LNCaP clone FGC (cell line): ENCODE data around the gene UNC93B1.

Source experiments
- DNase-seq: peaks from one replicate; pipeline ENCODE4 v3.0.0-alpha.2; 2011; ENCODE audit warnings: low read depth
- H3K4me3 ChIP-seq: 2 replicates; pipeline ENCODE4 v1.5.1; 2011; ENCODE audit warnings: mild to moderate bottlenecking, low read depth, low read length, control low read depth
- TF ChIP-seq, protein P1 (sequence below): IDR thresholded peaks from 2 replicates; pipeline ENCODE4 v1.5.1; 2012; ENCODE audit warnings: mild to moderate bottlenecking; ENCODE audit not compliant: control insufficient read depth, insufficient read depth; ENCODE audit errors: extremely low read depth

UNC93B1 gene

DNA sequence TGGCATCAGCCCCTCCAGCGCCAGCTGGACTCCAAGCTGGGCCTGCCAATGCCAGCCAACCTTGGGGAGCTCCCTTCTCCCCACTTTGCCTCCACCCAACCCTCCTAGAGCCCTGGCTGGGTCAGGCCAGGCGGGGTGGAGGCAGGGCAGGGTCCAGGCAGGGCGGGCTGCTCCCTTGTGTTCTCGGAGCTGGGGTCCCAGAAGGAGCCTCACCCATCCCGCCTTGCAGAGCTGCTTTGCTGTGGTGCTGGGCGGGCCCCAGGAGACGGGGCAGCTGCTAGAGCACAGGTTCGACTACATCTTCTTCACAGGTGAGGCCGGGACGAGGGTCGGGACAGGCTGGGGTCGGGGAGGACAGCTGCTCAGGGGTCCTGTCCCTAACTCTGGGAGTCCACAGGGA is 15.6 kb upstream of the UNC93B1 start:
- TF ChIP-seq, protein P1, sequence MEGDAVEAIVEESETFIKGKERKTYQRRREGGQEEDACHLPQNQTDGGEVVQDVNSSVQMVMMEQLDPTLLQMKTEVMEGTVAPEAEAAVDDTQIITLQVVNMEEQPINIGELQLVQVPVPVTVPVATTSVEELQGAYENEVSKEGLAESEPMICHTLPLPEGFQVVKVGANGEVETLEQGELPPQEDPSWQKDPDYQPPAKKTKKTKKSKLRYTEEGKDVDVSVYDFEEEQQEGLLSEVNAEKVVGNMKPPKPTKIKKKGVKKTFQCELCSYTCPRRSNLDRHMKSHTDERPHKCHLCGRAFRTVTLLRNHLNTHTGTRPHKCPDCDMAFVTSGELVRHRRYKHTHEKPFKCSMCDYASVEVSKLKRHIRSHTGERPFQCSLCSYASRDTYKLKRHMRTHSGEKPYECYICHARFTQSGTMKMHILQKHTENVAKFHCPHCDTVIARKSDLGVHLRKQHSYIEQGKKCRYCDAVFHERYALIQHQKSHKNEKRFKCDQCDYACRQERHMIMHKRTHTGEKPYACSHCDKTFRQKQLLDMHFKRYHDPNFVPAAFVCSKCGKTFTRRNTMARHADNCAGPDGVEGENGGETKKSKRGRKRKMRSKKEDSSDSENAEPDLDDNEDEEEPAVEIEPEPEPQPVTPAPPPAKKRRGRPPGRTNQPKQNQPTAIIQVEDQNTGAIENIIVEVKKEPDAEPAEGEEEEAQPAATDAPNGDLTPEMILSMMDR, result no peak
- H3K4me3 ChIP-seq, result no peak overlapping the region
- no peak for DNase-seq

DNA sequence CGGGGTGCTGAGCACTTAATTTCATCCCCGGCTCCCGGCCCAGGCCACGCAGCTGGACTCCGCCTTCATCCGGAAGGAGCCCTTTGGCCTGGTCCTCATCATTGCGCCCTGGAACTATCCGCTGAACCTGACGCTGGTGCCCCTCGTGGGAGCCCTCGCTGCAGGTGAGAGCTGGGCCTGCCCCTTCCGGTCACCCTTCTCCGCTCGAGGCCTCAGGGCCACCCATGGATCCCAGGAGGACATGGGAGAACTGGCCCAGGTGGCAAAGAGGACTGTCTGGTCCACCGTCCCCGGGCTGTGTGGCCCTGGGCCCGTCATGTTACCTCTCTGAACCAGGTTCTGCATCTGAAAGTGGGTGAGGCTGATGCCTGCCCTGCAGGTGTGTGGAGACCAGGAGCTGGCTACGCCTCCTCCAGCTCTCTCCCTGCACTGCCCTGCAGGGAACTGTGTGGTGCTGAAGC is 14.9 kb upstream of the UNC93B1 start:
- TF ChIP-seq, protein P1, result no peak
- no peak overlapping the region for H3K4me3 ChIP-seq
- no peak for DNase-seq

DNA sequence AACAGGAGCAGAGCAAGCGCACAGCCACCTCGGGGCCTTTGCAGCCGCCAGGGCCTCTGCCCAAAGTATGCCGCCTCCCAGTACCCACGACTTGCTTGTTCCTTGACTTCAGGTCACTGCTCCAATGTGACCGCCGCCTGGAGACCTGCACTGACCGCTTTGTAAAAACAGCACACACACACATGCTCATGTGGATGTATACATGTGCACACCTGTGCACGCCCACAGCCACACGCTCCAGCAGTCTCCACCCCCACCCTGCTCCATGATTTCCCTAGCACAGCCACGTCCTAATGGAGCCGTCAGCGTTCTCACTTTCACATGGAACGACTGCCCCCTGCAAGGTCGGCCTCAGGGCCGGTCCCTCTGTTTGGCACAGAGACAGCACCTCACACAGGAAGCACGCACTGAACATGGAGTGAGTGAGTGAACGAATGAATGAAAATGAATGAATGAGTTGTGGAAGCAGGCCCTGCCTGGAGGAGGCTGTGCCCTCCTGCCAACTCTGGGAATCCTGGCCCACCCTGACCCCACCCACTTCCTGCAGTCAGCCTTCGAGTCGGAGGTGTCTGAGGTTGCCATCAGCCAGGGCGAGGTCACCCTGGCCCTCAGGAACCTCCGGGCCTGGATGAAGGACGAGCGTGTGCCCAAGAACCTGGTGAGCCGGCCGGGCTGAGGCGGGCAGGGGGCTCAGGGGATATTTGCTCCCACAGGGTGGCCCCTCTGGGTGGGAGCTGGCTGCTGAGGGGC is 14.3 kb upstream of the UNC93B1 start:
- no peak overlapping the region for H3K4me3 ChIP-seq
- DNase-seq, result no peak
- TF ChIP-seq, protein P1, result no peak

DNA sequence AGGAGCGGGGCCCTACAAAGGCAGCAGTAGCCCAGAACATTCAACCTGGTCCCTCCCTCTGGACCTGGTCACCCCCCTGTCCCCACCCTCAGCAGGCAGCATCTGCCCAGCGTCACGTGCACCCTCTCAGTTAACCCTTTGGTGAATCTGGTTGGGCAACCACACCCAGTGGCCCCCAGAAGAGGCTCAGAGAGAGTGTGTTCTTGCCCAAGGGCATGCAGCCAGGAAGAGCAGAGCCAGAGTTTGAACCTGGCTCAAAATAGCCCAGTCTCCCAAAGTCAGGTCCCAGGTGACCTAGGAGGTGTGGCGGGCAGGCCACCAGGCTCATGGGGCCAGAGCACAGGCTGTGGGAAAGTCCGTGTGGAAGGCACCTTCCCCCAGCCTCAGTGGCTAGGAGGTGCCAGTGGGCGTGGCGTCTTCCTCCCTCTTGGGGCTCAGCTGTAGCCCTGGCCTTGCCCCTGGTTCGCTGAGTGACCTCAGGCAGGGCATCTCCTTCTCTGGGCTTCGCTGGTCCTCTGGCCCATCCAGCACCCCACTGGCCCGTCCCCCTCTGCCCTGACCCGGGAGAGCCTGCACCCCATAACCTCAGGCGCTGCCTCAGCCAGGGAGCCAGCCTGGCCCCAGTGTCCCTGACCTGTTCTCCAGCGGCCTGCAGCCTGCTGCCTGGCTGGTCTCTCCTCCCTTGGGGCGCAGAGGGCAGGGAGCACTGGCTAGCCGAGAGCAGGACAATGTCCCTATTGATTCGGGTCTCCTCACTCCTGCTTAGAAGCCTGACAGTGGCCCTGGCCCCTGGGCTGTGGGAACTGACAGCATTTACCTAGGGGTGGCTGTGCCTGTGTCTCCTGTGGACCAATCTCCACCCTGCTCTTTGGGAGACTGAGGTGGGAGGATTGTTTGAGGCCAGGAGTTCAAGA is 13.3 kb upstream of the UNC93B1 start:
- H3K4me3 ChIP-seq, result no peak overlapping the region
- DNase-seq, result no peak
- TF ChIP-seq, protein P1, result no peak

DNA sequence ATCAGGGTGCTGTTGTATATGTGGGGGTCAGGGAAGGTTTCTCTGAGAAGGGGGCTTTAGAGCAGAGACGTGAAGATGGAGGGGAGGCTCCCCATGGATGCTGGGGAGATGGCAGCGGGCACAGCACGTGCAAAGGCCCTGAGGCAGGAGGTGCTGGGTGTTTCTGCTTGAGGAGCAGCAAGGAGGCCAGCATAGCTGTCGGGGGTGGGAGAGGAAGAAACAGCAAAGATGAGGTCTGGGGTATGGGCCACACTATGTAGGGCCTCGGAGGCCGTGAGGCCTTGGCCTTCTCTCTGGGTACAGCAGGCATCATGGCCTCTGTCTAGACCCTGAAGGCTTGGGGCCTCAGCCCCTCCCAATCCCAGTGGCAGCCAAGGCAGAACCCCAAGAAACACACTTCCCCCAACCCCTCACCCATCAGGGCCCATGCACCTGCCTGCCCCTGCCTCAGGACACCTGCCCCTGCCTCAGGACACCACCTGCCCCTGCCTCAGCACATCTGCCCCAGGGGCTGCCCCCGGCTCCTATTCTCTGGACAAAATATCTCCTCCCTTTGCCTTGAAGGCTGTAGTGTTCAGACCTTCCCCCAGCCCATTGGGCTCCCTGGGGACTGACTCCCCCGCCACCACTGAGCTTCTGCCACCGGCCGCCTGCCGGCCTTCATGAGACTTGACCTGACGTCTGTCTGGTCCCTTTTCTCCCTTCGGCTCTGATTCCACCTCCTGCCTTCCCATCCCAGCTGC is 12.4 kb upstream of the UNC93B1 start:
- no peak overlapping the region for H3K4me3 ChIP-seq
- DNase-seq, result no peak
- TF ChIP-seq, protein P1, result no peak

DNA sequence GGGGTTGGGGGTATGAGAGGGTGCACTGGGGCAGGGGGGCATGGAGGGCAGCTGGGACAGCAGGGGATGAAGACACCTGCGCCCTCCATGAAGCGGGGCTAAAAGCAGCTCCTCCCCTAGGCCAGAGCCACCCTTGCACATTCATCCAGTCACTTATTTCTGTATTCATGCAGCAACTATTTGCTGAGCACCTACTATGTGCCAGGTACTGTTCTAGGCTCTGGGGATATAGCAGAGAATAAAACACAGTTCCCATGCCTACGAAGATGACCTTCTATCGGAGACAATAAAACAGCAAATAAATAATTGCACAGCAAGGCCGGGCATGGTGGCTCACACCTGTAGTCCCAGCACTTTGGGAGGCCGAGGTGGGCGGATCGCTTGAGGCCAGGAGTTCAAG is 11.6 kb upstream of the UNC93B1 start:
- DNase-seq, result no peak
- no peak overlapping the region for H3K4me3 ChIP-seq
- TF ChIP-seq, protein P1, result no peak
